Sciatic nerve (tissue), 2 donors: ENCODE measurements around the gene ABCA2. TPM values are rescaled to one million over a fixed set of nuclear protein-coding genes. Genes with fewer than 3 reads are reported as not detected.
"Not testable (repeated sequence)": the region's sequence is repeated elsewhere in the genome, so short reads cannot be mapped to it uniquely, and the experiment has no call there.

ENCODE experiments used
- ATAC-seq: fragments of 200-7000 bp; cut with Tn5 transposase; one replicate; pipeline ENCODE4 v1.9.1; 2020; ENCODE audit warnings: mild to moderate bottlenecking, moderate library complexity
- DNase-seq: peaks from one replicate; pipeline ENCODE4 v3.0.0-alpha.2; 2020; ENCODE audit warnings: low spot score
- intact Hi-C: fragments of 100-400 bp; cut with DNase I; formaldehyde crosslinking; loops from one replicate; pipeline ENCODE4 v1.14.2; 2022
- total RNA-seq: library from RNA; stranded (reverse); fragmentation: NEBNext Ultra II Directional; extraction: Animal tissue kit (Norgen Biotek cat#: 25700); gene quantifications from one replicate; pipeline ENCODE4 v1.2.1, GENCODE V29; 2021
- donor health status: DM: no; HTN: no; CAD: no.
- donor health status: DM: no; HTN: no; CAD: no.

ABCA2 gene
- total RNA-seq, 1 donor from 2014 or later, result 298 TPM

- intact Hi-C loops, result no loop called here
- ATAC-seq (no peak), DNase-seq (no peak)
Measured at GRCh38 chr9:137065336-137065967, 37.4 kb upstream of the ABCA2 start.

GRCh38 chr9:137064880-137065164 is 36.8 kb upstream of the ABCA2 start:
- no peak for ATAC-seq
- intact Hi-C loops, result no loop called here
- DNase-seq, result no peak

- peak; percentile 86 for DNase-seq
- intact Hi-C loops, result no loop called here
- ATAC-seq, result peak; percentile 77
Measured at GRCh38 chr9:137064027-137064879, 36.2 kb upstream of the ABCA2 start.

GRCh38 chr9:137063311-137064026 is 35.4 kb upstream of the ABCA2 start:
- intact Hi-C loops, result no loop called here
- no peak for ATAC-seq
- DNase-seq, result no peak

GRCh38 chr9:137062798-137063197 is 34.8 kb upstream of the ABCA2 start:
- ATAC-seq, DNase-seq, intact Hi-C loops: not testable (repeated sequence)

GRCh38 chr9:137062384-137062783 is 34.3 kb upstream of the ABCA2 start:
- intact Hi-C loops, result no loop called here
- ATAC-seq (no peak), DNase-seq (no peak)

- intact Hi-C loops, result no loop called here
- DNase-seq, result no peak
Measured at GRCh38 chr9:137058521-137059234, 30.6 kb upstream of the ABCA2 start.

GRCh38 chr9:137057545-137057944 is 29.5 kb upstream of the ABCA2 start:
- no peak for ATAC-seq
- DNase-seq, result no peak
- intact Hi-C loops, result no loop called here

More at GRCh38 chr9:137058521-137059234, 30.6 kb upstream of the ABCA2 start:
- no peak for ATAC-seq

- intact Hi-C loops, result no loop called here
- ATAC-seq (no peak), DNase-seq (no peak)
Measured at GRCh38 chr9:137056739-137057415, 28.8 kb upstream of the ABCA2 start.

- DNase-seq (peak; percentile 95), ATAC-seq (peak; percentile 92)
- intact Hi-C loops, result no loop called here
Measured at GRCh38 chr9:137055385-137056364, 27.6 kb upstream of the ABCA2 start.

GRCh38 chr9:137054932-137055384 is 26.9 kb upstream of the ABCA2 start:
- intact Hi-C loops, result no loop called here
- DNase-seq (no peak), ATAC-seq (peak; percentile 6)

GRCh38 chr9:137053944-137054931 is 26.2 kb upstream of the ABCA2 start, which contains the start of gene ENTPD2:
TSS of gene ENTPD2 (minus strand) at chr9:137054061. CDS start at chr9:137053997, 64 bp downstream.
- ATAC-seq (no peak), DNase-seq (no peak)
- intact Hi-C loops, result no loop called here

GRCh38 chr9:137052998-137053943 is 25.2 kb upstream of the ABCA2 start:
- intact Hi-C loops, result no loop called here
- no peak for ATAC-seq
- DNase-seq, result no peak

GRCh38 chr9:137052293-137052692 is 24.3 kb upstream of the ABCA2 start:
- intact Hi-C loops, result no loop called here
- DNase-seq (no peak), ATAC-seq (no peak)

GRCh38 chr9:137051145-137051724 is 23.2 kb upstream of the ABCA2 start:
- DNase-seq, result no peak
- ATAC-seq, result no peak
- intact Hi-C loops, result no loop called here
